ENCODE results near the gene FAM131A.

GRCh38 chr3:184388936-184389230 lies 51.5 kb downstream of the FAM131A start:
- TF ChIP-seq CTCF (IDR thresholded peaks at IDR 0.05) = no peak
- no peak for TF ChIP-seq POLR2A (IDR thresholded peaks at IDR 0.05)
- no peak for TF ChIP-seq POLR2AphosphoS5 (IDR thresholded peaks at IDR 0.05; ENCODE audit: insufficient read depth in 1 of 2, low read depth in 1 of 2)
